ENCODE data around the gene AQP6. TPM values are rescaled to one million over a fixed set of nuclear protein-coding genes. Genes with fewer than 3 reads are reported as not detected.

The AQP6 gene
- total and polyA plus RNA-seq, 8 donors = 0.06 to 0.31 (median 0.14) TPM; not detected in 4

GRCh38 chr12:49967777-49968250 lies 4.9 kb upstream of the AQP6 start:
- DNase-seq (no peak), ATAC-seq (no peak), FAIRE-seq (no peak)
- no peaks in the 10 kb centered on the region for H3K9me3 ChIP-seq
- H3K27me3 ChIP-seq = no peaks in the 10 kb centered on the region
- no peak overlapping the region for H3K27ac ChIP-seq
- no peak for TF ChIP-seq CTCF (IDR thresholded peaks at IDR 0.05)
- H3K36me3 ChIP-seq = no peaks in the 10 kb centered on the region
- WGBS, 2 donors = 30 to 34% methylated on average over 15 of the region's 15 CpGs
- intact Hi-C loops (cut with DNase I) = loop anchor here in 1 of 3 donors (5.0 kb wide), 1 partner anchor 104 kb away; no protein-coding TSS in a partner anchor
- H3K4me1 ChIP-seq = peaks cover 6 to 9% (median 8%) of the 10 kb centered on the region in 3 donors
- peak overlapping the region; percentile 2 to 40 (median 14) for H3K4me3 ChIP-seq

- no peaks in the 10 kb centered on the region for H3K36me3 ChIP-seq
- H3K27me3 ChIP-seq = no peaks in the 10 kb centered on the region
- DNase-seq = peak in 1 of 6 donors; percentile 31
- ATAC-seq = no peak
- peaks cover 1 to 5% (median 1%) of the 10 kb centered on the region in 3 donors for H3K4me1 ChIP-seq
- H3K4me3 ChIP-seq = no peak overlapping the region
- intact Hi-C loops (cut with DNase I) = loop anchor here in 1 of 3 donors (5.0 kb wide), 1 partner anchor 104 kb away; no protein-coding TSS in a partner anchor
- H3K27ac ChIP-seq = no peak overlapping the region
- no peak for FAIRE-seq
- 81 to 88% methylated on average over 6 of the region's 6 CpGs for WGBS, 2 donors
- TF ChIP-seq CTCF (IDR thresholded peaks at IDR 0.05) = no peak
- no peaks in the 10 kb centered on the region for H3K9me3 ChIP-seq
These were observed 4.3 kb upstream of the AQP6 start for GRCh38 chr12:49968471-49968870.

DNA sequence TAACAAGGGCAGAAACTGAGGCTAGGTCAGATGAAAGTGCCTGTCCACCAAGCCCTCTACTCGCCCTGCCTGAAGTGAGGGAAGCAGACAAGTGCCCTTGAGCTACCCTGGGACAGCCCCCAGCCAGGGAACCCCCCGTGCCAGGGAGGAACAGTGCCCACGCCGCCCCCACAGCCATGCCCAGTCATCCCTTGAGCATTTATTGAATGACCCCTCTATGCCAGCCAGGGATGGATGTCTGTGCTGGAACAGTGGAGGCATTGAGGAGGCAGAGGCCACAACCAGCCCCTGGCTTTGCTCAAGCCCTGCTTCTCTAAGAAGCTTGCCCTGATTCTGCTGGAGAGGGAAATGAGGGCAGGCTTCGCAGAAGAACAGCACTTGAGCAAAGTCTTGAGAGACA lies 3.7 kb upstream of the AQP6 start:
- no peak overlapping the region for H3K27ac ChIP-seq
- no peak overlapping the region for H3K4me3 ChIP-seq
- H3K9me3 ChIP-seq = no peaks in the 10 kb centered on the region
- H3K27me3 ChIP-seq = no peaks in the 10 kb centered on the region
- no peaks in the 10 kb centered on the region for H3K36me3 ChIP-seq
- DNase-seq = peak in 1 of 6 donors; percentile 38
- H3K4me1 ChIP-seq = peaks cover 0 to 3% (median 0%) of the 10 kb centered on the region in 3 donors
- WGBS, 2 donors = 78% methylated on average over 5 of the region's 5 CpGs
- intact Hi-C loops (cut with DNase I) = loop anchor here in 1 of 3 donors (5.0 kb wide), 1 partner anchor 103 kb away; no protein-coding TSS in a partner anchor
- no peak for FAIRE-seq
- no peak for TF ChIP-seq CTCF (IDR thresholded peaks at IDR 0.05)
- no peak for ATAC-seq

GRCh38 chr12:49969651-49970429 lies 2.9 kb upstream of the AQP6 start:
- TF ChIP-seq CTCF (IDR thresholded peaks at IDR 0.05) = no peak
- FAIRE-seq = no peak

More at GRCh38 chr12:49969651-49970429, 2.9 kb upstream of the AQP6 start:
- 72 to 76% methylated on average over 12 of the region's 12 CpGs for WGBS, 2 donors
- Histone ChIP-seq H3K27ac (no peak overlapping the region), H3K4me1 (peaks cover 0 to 3% (median 0%) of the 10 kb centered on the region in 3 donors), H3K9me3 (no peaks in the 10 kb centered on the region), H3K36me3 (no peaks in the 10 kb centered on the region), H3K27me3 (no peaks in the 10 kb centered on the region), H3K4me3 (no peak overlapping the region)
- ATAC-seq (no peak), DNase-seq (peak in 1 of 6 donors; percentile 35)
- intact Hi-C loops (cut with DNase I) = loop anchor here in 2 of 3 donors (5.0 kb wide), 3 partner anchors 87 to 102 kb away; partner anchors contain the start of gene ASIC1 (in 1 of the 2)
